GM23248 (cell line): Measurements from ENCODE around the gene CD80.

Experiments used
- EZH2 ChIP-seq: fragments of 200-600 bp; sonication (generic); IDR thresholded peaks from 2 replicates; pipeline ENCODE4 v1.6.1; 2018; ENCODE audit warnings: antibody characterized with exemption, mild to moderate bottlenecking; ENCODE audit not compliant: insufficient read depth, poor library complexity, severe bottlenecking
- EZH2phosphoT487 ChIP-seq: fragments of 200-600 bp; sonication (generic); IDR thresholded peaks from 2 replicates; pipeline ENCODE4 v1.6.1; 2018; ENCODE audit warnings: antibody characterized with exemption, moderate library complexity, mild to moderate bottlenecking, low read depth; ENCODE audit not compliant: insufficient read depth

DNA sequence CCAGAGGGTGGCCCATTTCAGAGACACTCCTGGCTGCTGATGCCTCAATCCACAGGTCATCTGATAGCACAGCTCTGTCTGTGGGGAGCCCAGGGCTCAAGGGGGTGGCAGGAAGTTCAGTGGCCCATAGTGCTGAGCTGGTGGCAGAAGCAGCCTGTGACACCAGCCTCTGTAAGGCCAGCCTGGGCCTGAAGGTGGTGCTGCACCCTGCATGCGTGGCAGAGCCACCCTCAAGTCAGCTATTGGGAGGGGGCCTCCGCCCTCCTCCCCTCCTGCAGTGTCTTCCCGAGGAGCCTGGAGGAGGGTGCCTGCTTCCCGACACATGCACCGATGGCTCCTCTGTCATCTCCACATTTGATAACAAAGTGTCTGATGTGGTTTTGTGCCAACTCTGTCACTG is 41.3 kb upstream of the CD80 start:
- TF ChIP-seq EZH2 (no peak), EZH2phosphoT487 (no peak)
